Measurements from ENCODE around the gene FZD8.

Gene FZD8

DNA sequence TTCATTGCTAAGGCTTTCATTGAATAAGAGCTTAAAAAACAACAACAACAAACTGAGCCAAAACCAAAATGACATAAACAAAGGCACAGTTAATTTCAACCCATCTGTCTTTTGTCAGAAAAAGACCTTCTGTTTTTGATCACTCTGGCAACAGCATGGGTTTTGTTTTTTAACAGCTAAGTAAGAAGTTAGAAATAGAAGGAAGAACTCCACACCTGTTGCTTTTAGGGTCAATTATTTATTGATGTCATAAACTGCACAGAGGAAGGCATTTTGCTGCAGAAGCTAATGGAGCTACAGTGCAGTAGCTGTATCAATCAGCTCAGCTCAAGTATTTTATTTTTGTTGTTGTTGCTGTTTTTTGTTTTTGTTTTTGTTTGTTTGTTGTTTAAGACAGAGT lies 53.3 kb downstream of the FZD8 start:
- DNase-seq (ENCODE audit: low read depth): no peak
- TF ChIP-seq, protein P1, sequence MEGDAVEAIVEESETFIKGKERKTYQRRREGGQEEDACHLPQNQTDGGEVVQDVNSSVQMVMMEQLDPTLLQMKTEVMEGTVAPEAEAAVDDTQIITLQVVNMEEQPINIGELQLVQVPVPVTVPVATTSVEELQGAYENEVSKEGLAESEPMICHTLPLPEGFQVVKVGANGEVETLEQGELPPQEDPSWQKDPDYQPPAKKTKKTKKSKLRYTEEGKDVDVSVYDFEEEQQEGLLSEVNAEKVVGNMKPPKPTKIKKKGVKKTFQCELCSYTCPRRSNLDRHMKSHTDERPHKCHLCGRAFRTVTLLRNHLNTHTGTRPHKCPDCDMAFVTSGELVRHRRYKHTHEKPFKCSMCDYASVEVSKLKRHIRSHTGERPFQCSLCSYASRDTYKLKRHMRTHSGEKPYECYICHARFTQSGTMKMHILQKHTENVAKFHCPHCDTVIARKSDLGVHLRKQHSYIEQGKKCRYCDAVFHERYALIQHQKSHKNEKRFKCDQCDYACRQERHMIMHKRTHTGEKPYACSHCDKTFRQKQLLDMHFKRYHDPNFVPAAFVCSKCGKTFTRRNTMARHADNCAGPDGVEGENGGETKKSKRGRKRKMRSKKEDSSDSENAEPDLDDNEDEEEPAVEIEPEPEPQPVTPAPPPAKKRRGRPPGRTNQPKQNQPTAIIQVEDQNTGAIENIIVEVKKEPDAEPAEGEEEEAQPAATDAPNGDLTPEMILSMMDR (conservative IDR thresholded peaks at IDR 0.05; ENCODE audit: low read depth, low read length): no peak

More for the DNA sequence above, 53.3 kb downstream of the FZD8 start:
- no peak overlapping the region for H3K4me3 ChIP-seq (ENCODE audit: low read length)

Measured in retinal pigment epithelial cell (primary cell).